ENCODE measurements around the gene ARL4C. TPM values are rescaled to one million over a fixed set of nuclear protein-coding genes. Genes with fewer than 3 reads are reported as not detected.

The ARL4C gene
- 6.3 and 14.5 TPM in 2 replicates for total RNA-seq (2014; rRNA removed; shearing (Covaris generic))

DNA sequence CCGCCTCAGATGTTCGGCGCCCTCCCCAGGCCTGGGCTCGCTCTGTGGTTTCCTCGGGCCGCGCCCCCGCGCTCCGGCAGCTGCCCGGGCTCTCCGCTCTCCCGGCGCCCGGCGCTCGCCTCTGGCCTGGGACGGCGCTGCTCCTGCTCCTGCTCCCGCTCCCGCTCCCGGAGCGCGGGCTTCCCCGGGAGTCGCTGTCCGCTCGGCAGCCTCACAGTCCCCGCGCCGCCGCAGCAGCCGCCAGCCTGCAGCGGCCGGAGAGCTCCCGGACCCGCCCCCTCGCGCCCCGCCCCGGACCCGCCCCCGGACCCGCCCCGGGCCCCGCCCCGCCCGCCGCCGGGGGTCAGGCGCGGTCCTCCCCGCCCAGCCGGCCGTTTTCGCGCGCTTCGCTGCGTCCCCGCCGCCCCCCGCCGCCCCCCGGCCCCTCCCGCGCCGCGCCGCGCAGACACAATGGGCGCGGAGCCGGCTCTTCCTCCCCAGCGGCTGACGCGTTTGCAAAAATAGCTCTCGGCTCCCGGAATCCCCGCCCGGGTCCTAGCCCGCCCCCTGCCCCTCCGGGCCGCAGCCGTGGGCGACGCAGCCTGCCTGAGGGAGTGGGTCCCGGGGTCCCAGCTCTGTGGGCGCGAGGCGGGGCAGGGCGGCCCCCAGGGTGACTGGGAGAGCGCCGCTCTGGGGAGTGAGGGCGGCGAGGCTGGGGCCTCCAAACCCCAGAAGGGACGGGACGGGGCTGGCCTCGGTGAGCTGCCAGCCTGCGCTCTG lies at the start of gene ARL4C:
TSS of gene ARL4C (minus strand) at position 247 of the 759 bp plus-strand sequence. CDS start 495 bp downstream, outside the sequence.
- DNase-seq (ENCODE audit: low read depth in 1 of 2, low spot score in 2 of 2) = peak; percentile 71 to 83
- H3K9me3 ChIP-seq (replicated peaks) = no peaks in the 10 kb centered on the region

GRCh38 chr2:234544659-234545611 lies 48.1 kb upstream of the ARL4C start:
- peaks cover 10% of the 10 kb centered on the region for H3K4me1 ChIP-seq (replicated peaks)
- peak; percentile 58 to 78 for DNase-seq (ENCODE audit: low read depth in 1 of 2, low spot score in 2 of 2)
- no peaks in the 10 kb centered on the region for H3K27me3 ChIP-seq (replicated peaks)
- H3K36me3 ChIP-seq = no peaks in the 10 kb centered on the region
- no peaks in the 10 kb centered on the region for H3K9me3 ChIP-seq (replicated peaks)
- no peak overlapping the region for H3K4me3 ChIP-seq
- H3K27ac ChIP-seq = no peak overlapping the region

More for the DNA sequence above, at the start of gene ARL4C:
- Histone ChIP-seq H3K4me1 (replicated peaks) (peaks cover 27% of the 10 kb centered on the region), H3K36me3 (peaks cover 7% of the 10 kb centered on the region), H3K27ac (peak within 1 kb of the TSS; percentile 85), H3K4me3 (peak within 1 kb of the TSS; percentile 86), H3K27me3 (replicated peaks) (no peaks in the 10 kb centered on the region)

- H3K4me1 ChIP-seq (replicated peaks) = 0 out of 2 replicates have a peak, but pooled peaks cover 5% of the 10 kb centered on the region
- no peaks in the 10 kb centered on the region for H3K9me3 ChIP-seq (replicated peaks)
- no peak for DNase-seq (ENCODE audit: low read depth in 1 of 2, low spot score in 2 of 2)
- no peak overlapping the region for H3K27ac ChIP-seq
- H3K4me3 ChIP-seq = no peak overlapping the region
- H3K27me3 ChIP-seq (replicated peaks) = no peaks in the 10 kb centered on the region
- no peaks in the 10 kb centered on the region for H3K36me3 ChIP-seq
Measured at GRCh38 chr2:234542742-234543141, 45.9 kb upstream of the ARL4C start.

- H3K9me3 ChIP-seq (replicated peaks) = no peaks in the 10 kb centered on the region
- H3K27me3 ChIP-seq (replicated peaks) = no peaks in the 10 kb centered on the region
- H3K27ac ChIP-seq = no peak overlapping the region
- no peaks in the 10 kb centered on the region for H3K36me3 ChIP-seq
- no peak for DNase-seq (ENCODE audit: low read depth in 1 of 2, low spot score in 2 of 2)
- H3K4me1 ChIP-seq (replicated peaks) = no peaks in the 10 kb centered on the region
- no peak overlapping the region for H3K4me3 ChIP-seq
Measured at GRCh38 chr2:234537929-234538328, 41.0 kb upstream of the ARL4C start.

GRCh38 chr2:234536178-234536965 lies 39.5 kb upstream of the ARL4C start:
- no peaks in the 10 kb centered on the region for H3K27me3 ChIP-seq (replicated peaks)
- no peaks in the 10 kb centered on the region for H3K9me3 ChIP-seq (replicated peaks)
- no peaks in the 10 kb centered on the region for H3K36me3 ChIP-seq
- no peak overlapping the region for H3K27ac ChIP-seq
- DNase-seq (ENCODE audit: low read depth in 1 of 2, low spot score in 2 of 2) = no peak
- H3K4me1 ChIP-seq (replicated peaks) = no peaks in the 10 kb centered on the region
- no peak overlapping the region for H3K4me3 ChIP-seq

GRCh38 chr2:234535464-234535863 lies 38.6 kb upstream of the ARL4C start:
- no peak for DNase-seq (ENCODE audit: low read depth in 1 of 2, low spot score in 2 of 2)
- Histone ChIP-seq H3K36me3 (no peaks in the 10 kb centered on the region), H3K4me1 (replicated peaks) (no peaks in the 10 kb centered on the region), H3K27me3 (replicated peaks) (no peaks in the 10 kb centered on the region), H3K27ac (no peak overlapping the region), H3K4me3 (no peak overlapping the region), H3K9me3 (replicated peaks) (no peaks in the 10 kb centered on the region)

DNA sequence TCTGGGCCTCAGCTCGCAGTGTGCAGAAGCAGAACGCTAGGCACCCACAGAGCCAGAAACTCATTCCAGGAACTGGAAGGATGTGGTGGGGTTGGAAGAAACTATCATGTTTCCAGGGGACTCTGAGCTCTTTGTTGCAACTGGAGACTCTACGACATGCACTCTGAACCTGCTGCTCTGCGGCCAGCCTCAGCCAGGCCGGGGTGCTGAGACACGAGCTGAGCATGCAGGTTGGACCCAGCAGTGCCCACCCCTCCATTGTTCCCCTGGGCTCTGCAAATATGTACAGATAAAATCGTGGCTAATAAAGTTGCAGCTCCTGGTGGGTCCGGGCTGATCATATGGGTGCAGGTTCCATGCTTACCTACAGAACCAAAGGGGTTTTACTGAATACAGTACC lies 37.6 kb upstream of the ARL4C start:
- H3K27me3 ChIP-seq (replicated peaks) = no peaks in the 10 kb centered on the region
- no peak overlapping the region for H3K4me3 ChIP-seq
- no peaks in the 10 kb centered on the region for H3K4me1 ChIP-seq (replicated peaks)
- no peaks in the 10 kb centered on the region for H3K36me3 ChIP-seq
- no peak overlapping the region for H3K27ac ChIP-seq
- H3K9me3 ChIP-seq (replicated peaks) = no peaks in the 10 kb centered on the region
- no peak for DNase-seq (ENCODE audit: low read depth in 1 of 2, low spot score in 2 of 2)

DNA sequence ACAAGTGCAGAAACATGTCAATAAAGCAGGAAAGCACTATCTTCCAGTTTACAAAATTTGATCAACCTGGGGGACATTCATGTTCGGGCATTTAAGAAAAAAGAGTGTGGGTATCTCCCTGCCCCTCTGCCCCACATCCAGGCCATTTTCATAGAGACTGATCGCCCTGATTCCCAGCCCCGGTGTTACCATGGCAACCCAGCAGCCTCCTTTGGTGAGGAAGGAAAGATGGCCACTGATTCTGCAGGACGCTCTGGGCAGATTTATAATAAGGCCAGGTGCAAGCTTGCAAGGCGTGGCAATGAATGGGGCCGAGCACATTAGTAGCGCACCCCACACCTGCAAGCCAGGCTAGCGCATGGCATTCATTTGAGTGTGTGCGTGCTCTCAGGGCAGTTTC lies 36.7 kb upstream of the ARL4C start:
- Histone ChIP-seq H3K36me3 (no peaks in the 10 kb centered on the region), H3K27ac (no peak overlapping the region), H3K9me3 (replicated peaks) (no peaks in the 10 kb centered on the region), H3K27me3 (replicated peaks) (no peaks in the 10 kb centered on the region), H3K4me3 (no peak overlapping the region), H3K4me1 (replicated peaks) (no peaks in the 10 kb centered on the region)
- no peak for DNase-seq (ENCODE audit: low read depth in 1 of 2, low spot score in 2 of 2)

DNA sequence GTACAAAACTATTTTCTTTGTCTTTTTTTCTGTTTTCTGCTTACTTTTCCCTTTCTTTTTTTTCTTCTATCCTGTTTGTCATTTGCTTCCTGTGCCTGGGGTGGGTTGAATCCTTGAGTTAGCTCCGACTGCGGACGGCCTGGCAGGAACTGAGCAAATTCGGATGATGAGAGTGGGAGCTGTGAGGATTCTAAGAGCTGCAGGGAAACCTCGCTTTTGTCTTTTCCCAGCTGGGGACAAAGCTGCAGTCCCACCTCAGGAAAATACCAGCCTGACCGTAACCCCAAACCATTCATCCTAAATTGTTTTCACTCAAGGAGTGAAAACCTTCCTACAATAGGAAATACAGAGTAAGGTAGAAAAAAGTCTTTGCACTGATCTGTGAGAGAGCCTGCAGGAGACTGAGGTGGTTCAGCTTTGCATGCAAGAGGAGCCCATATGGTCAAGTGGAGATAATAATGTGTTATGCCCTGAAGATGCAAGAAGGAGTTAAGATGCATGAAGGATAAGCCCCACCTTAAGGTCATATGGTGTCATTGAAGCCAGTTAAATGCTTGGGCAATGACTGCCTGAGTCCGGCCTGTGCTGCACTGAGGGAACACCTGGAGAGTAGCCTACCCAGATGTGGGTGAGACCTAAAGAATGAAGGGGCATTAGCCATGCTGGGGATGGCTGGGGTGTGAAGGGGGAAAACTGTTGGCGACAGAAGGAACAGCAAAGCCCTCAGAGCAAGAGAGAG lies 31.7 kb upstream of the ARL4C start:
- Histone ChIP-seq H3K4me1 (replicated peaks) (no peaks in the 10 kb centered on the region), H3K36me3 (no peaks in the 10 kb centered on the region), H3K9me3 (replicated peaks) (no peaks in the 10 kb centered on the region), H3K4me3 (no peak overlapping the region), H3K27me3 (replicated peaks) (no peaks in the 10 kb centered on the region), H3K27ac (no peak overlapping the region)
- no peak for DNase-seq (ENCODE audit: low read depth in 1 of 2, low spot score in 2 of 2)

- Histone ChIP-seq H3K9me3 (replicated peaks) (no peaks in the 10 kb centered on the region), H3K36me3 (no peaks in the 10 kb centered on the region), H3K4me3 (no peak overlapping the region), H3K27ac (no peak overlapping the region), H3K27me3 (replicated peaks) (no peaks in the 10 kb centered on the region), H3K4me1 (replicated peaks) (no peaks in the 10 kb centered on the region)
- no peak for DNase-seq (ENCODE audit: low read depth in 1 of 2, low spot score in 2 of 2)
Measured at GRCh38 chr2:234526711-234527110, 29.8 kb upstream of the ARL4C start.

- H3K27ac ChIP-seq = no peak overlapping the region
- DNase-seq (ENCODE audit: low read depth in 1 of 2, low spot score in 2 of 2) = no peak
Measured at GRCh38 chr2:234521536-234521935, 24.7 kb upstream of the ARL4C start.

DNA sequence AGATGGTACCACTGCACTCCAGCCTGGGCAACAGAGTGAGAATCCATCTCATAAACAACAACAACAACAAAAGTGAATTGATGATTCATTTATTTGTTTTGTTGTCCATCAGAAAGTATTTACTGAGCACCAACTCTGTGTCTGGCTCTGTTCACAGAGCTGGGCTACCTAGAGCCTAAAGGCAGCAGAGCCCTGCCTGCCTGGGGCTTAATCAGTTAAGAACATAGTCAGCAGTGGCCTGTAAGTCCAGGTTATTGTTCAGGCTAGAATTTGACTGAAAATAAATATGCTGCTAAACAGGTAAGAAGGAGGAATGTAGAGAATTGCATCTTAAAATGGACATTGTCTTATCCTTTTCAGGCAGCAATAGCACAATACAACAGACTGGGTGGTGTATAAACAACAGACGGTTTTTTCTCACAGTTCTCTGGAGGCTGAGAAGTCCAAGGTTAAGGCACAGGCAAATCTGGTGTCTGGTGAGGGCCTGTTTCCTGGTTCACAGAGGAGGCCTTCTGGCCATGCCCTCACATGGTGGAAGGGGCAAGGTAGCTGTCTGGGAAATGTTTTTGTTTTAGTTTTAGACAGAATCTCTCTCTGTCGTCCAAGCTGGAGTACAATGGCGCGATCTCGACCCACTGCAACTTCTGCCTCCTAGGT lies 22.2 kb upstream of the ARL4C start:
- Histone ChIP-seq H3K4me1 (replicated peaks) (no peaks in the 10 kb centered on the region), H3K36me3 (no peaks in the 10 kb centered on the region), H3K4me3 (no peak overlapping the region), H3K9me3 (replicated peaks) (no peaks in the 10 kb centered on the region), H3K27ac (no peak overlapping the region), H3K27me3 (replicated peaks) (no peaks in the 10 kb centered on the region)
- no peak for DNase-seq (ENCODE audit: low read depth in 1 of 2, low spot score in 2 of 2)

More at GRCh38 chr2:234521536-234521935, 24.7 kb upstream of the ARL4C start:
- Histone ChIP-seq H3K9me3 (replicated peaks) (no peaks in the 10 kb centered on the region), H3K4me3 (no peak overlapping the region), H3K36me3 (no peaks in the 10 kb centered on the region), H3K4me1 (replicated peaks) (no peaks in the 10 kb centered on the region), H3K27me3 (replicated peaks) (no peaks in the 10 kb centered on the region)
